Transverse colon (tissue), 4 donors: ENCODE data around the gene PCDHGB5.

Experiments used
- EP300 ChIP-seq: sonication (generic); formaldehyde crosslinking; IDR thresholded peaks from one replicate; pipeline ENCODE4 v1.6.1; 2017; ENCODE audit warnings: antibody characterized with exemption, low read depth
- POLR2A ChIP-seq: fragments of 450-650 bp; IDR thresholded peaks from one replicate; pipeline ENCODE4 v1.6.1; 2016; ENCODE audit warnings: antibody characterized with exemption, mild to moderate bottlenecking, moderate library complexity
- POLR2AphosphoS5 ChIP-seq, 3 donors: sonication (generic); formaldehyde crosslinking; IDR thresholded peaks; one replicate each; pipeline ENCODE4 v1.6.1; 2016; ENCODE audit warnings: antibody characterized with exemption in 3 of 3
- TF ChIP-seq, protein P1 (sequence below), 5 experiments: fragments of 200-600 bp in 3 of 5; fragments of 450-650 bp in 2 of 5; sonication (generic) in 3 of 5; IDR thresholded peaks; 1 replicate in 2 of 5; 2 replicates in 3 of 5; pipeline ENCODE4 v1.5.1; 2016 to 2017; ENCODE audit warnings: antibody characterized with exemption in 5 of 5, inconsistent platforms in 3 of 5, mild to moderate bottlenecking in 2 of 5, moderate library complexity in 1 of 5

- TF ChIP-seq, protein P1, sequence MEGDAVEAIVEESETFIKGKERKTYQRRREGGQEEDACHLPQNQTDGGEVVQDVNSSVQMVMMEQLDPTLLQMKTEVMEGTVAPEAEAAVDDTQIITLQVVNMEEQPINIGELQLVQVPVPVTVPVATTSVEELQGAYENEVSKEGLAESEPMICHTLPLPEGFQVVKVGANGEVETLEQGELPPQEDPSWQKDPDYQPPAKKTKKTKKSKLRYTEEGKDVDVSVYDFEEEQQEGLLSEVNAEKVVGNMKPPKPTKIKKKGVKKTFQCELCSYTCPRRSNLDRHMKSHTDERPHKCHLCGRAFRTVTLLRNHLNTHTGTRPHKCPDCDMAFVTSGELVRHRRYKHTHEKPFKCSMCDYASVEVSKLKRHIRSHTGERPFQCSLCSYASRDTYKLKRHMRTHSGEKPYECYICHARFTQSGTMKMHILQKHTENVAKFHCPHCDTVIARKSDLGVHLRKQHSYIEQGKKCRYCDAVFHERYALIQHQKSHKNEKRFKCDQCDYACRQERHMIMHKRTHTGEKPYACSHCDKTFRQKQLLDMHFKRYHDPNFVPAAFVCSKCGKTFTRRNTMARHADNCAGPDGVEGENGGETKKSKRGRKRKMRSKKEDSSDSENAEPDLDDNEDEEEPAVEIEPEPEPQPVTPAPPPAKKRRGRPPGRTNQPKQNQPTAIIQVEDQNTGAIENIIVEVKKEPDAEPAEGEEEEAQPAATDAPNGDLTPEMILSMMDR (IDR thresholded peaks at IDR 0.05), result no peak
- TF ChIP-seq POLR2A, result no peak
- TF ChIP-seq POLR2AphosphoS5 (IDR thresholded peaks at IDR 0.05), result no peak
- TF ChIP-seq EP300, result no peak
Observed at GRCh38 chr5:141373673-141374317, 24.0 kb upstream of the PCDHGB5 start, which contains the start of gene PCDHGA6.
